Smooth muscle cell (in vitro differentiated cells): Measurements from ENCODE around the gene TUBAL3. TPM values are rescaled to one million over a fixed set of nuclear protein-coding genes. Genes with fewer than 3 reads are reported as not detected.

Source experiments
- DNase-seq: peaks from one replicate; lab custom pipeline; 2025; ENCODE audit not compliant: unreplicated experiment; lab: John Stamatoyannopoulos, UW
- H2AFZ ChIP-seq: fragments of 200-600 bp; sonication (generic); 2 replicates; pipeline ENCODE4 v1.6.0; 2016; ENCODE audit warnings: antibody characterized with exemption, low read depth, mild to moderate bottlenecking
- H3F3A ChIP-seq: fragments of 200-600 bp; sonication (generic); 2 replicates; pipeline ENCODE4 v1.6.0; 2017; ENCODE audit warnings: antibody characterized with exemption, low read depth
- H3K27ac ChIP-seq: fragments of 200-600 bp; sonication (generic); 2 replicates; pipeline ENCODE4 v1.5.1; 2016; ENCODE audit warnings: low read depth, mild to moderate bottlenecking
- H3K27me3 ChIP-seq: fragments of 200-600 bp; sonication (generic); 2 replicates; pipeline ENCODE4 v1.6.1; 2016; ENCODE audit warnings: low read depth, mild to moderate bottlenecking
- H3K36me3 ChIP-seq: fragments of 200-600 bp; sonication (generic); 2 replicates; pipeline ENCODE4 v1.5.1; 2016; ENCODE audit warnings: low read depth
- H3K4me1 ChIP-seq: fragments of 200-600 bp; sonication (generic); 2 replicates; pipeline ENCODE4 v1.5.1; 2016; ENCODE audit warnings: low read depth
- H3K4me2 ChIP-seq: fragments of 200-600 bp; sonication (generic); 2 replicates; pipeline ENCODE4 v1.6.0; 2016; ENCODE audit warnings: mild to moderate bottlenecking
- H3K4me3 ChIP-seq: fragments of 200-600 bp; sonication (generic); 2 replicates; pipeline ENCODE4 v1.5.1; 2016; ENCODE audit warnings: mild to moderate bottlenecking
- H3K79me2 ChIP-seq: fragments of 200-600 bp; sonication (generic); 2 replicates; pipeline ENCODE4 v1.6.0; 2016; ENCODE audit warnings: low read depth, mild to moderate bottlenecking
- H3K9ac ChIP-seq: fragments of 200-600 bp; sonication (generic); 2 replicates; pipeline ENCODE4 v1.6.0; 2016; ENCODE audit warnings: low read depth
- H3K9me3 ChIP-seq: fragments of 200-600 bp; sonication (generic); replicated peaks from 2 replicates; pipeline ENCODE4 v1.5.1; 2016; ENCODE audit warnings: low read depth
- H4K20me1 ChIP-seq: fragments of 200-600 bp; sonication (generic); 2 replicates; pipeline ENCODE4 v1.6.0; 2016; ENCODE audit warnings: low read depth
- WGBS: methylation state at CpG from one replicate; pipeline ENCODE4 v1.1.7; 2016; ENCODE audit warnings: low lambda C conversion rate; 5-methylcytosine and 5-hydroxymethylcytosine counted together
- polyA plus RNA-seq: library from polyadenylated mRNA; unstranded; fragments of >200 nt; fragmentation: Nextera tagmentation; extraction: Ambion mirVana; gene quantifications from 2 replicates; pipeline ENCODE4 v1.2.1, GENCODE V29; 2016
- total RNA-seq: library from RNA; depleted of rRNA; stranded (reverse); fragments of >200 nt; gene quantifications from 2 replicates; pipeline ENCODE4 v1.2.3, GENCODE V29; 2014
- TF ChIP-seq, protein P1 (sequence below): fragments of 200-600 bp; sonication (generic); IDR thresholded peaks from 2 replicates; pipeline ENCODE4 v1.5.1; 2017; ENCODE audit warnings: borderline replicate concordance, mild to moderate bottlenecking, antibody characterized with exemption; ENCODE audit not compliant: insufficient read depth, poor library complexity, severe bottlenecking

The TUBAL3 gene
- total and polyA plus RNA-seq, 2 experiments from 2014 or later = not detected

DNA sequence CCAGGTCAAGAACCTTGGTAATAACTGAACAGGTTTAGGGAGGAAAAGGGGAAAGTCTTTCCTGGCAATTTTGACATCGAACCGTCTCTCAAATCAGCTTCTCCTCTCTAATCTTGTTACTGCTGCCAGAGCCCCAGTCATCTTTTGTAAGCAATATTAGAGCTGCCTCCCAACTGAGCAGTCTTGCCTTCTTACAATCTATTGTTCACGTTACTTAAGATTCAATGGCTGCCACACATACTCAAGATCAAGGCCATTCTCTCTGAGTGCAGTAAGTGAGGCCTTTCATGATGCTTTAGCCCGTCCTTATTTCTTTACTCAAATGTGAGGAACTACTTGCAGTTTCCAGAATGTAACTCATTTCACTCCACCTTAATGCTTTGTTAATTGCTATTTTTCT is 20.1 kb upstream of the TUBAL3 start:
- H3K9ac ChIP-seq = no peak overlapping the region
- no peaks in the 10 kb centered on the region for H3K36me3 ChIP-seq
- no peak overlapping the region for H3K4me2 ChIP-seq
- peaks cover 71% of the 10 kb centered on the region for H3K79me2 ChIP-seq
- 71% methylated on average over 4 of the region's 4 CpGs for WGBS
- TF ChIP-seq, protein P1, sequence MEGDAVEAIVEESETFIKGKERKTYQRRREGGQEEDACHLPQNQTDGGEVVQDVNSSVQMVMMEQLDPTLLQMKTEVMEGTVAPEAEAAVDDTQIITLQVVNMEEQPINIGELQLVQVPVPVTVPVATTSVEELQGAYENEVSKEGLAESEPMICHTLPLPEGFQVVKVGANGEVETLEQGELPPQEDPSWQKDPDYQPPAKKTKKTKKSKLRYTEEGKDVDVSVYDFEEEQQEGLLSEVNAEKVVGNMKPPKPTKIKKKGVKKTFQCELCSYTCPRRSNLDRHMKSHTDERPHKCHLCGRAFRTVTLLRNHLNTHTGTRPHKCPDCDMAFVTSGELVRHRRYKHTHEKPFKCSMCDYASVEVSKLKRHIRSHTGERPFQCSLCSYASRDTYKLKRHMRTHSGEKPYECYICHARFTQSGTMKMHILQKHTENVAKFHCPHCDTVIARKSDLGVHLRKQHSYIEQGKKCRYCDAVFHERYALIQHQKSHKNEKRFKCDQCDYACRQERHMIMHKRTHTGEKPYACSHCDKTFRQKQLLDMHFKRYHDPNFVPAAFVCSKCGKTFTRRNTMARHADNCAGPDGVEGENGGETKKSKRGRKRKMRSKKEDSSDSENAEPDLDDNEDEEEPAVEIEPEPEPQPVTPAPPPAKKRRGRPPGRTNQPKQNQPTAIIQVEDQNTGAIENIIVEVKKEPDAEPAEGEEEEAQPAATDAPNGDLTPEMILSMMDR = no peak
- no peaks in the 10 kb centered on the region for H3K9me3 ChIP-seq
- no peaks in the 10 kb centered on the region for H3K27me3 ChIP-seq
- H4K20me1 ChIP-seq = no peaks in the 10 kb centered on the region
- DNase-seq = no peak
- H3K27ac ChIP-seq = no peak overlapping the region
- no peak overlapping the region for H3K4me3 ChIP-seq
- peaks cover 7% of the 10 kb centered on the region for H3K4me1 ChIP-seq
- no peak overlapping the region for H2AFZ ChIP-seq
- no peaks in the 10 kb centered on the region for H3F3A ChIP-seq

- TF ChIP-seq, protein P1 = no peak
- H3F3A ChIP-seq = no peaks in the 10 kb centered on the region
- no peak overlapping the region for H3K4me3 ChIP-seq
- no peaks in the 10 kb centered on the region for H3K36me3 ChIP-seq
- 48% methylated on average over 2 of the region's 2 CpGs for WGBS
- no peaks in the 10 kb centered on the region for H4K20me1 ChIP-seq
- no peak for DNase-seq
- H3K9me3 ChIP-seq = peaks cover 3% of the 10 kb centered on the region
- H3K9ac ChIP-seq = no peak overlapping the region
- H3K79me2 ChIP-seq = peaks cover 80% of the 10 kb centered on the region
- no peak overlapping the region for H2AFZ ChIP-seq
- H3K4me1 ChIP-seq = peaks cover 7% of the 10 kb centered on the region
- no peak overlapping the region for H3K4me2 ChIP-seq
- H3K27me3 ChIP-seq = no peaks in the 10 kb centered on the region
- no peak overlapping the region for H3K27ac ChIP-seq
Measured at GRCh38 chr10:5423771-5424170, 19.1 kb upstream of the TUBAL3 start.

DNA sequence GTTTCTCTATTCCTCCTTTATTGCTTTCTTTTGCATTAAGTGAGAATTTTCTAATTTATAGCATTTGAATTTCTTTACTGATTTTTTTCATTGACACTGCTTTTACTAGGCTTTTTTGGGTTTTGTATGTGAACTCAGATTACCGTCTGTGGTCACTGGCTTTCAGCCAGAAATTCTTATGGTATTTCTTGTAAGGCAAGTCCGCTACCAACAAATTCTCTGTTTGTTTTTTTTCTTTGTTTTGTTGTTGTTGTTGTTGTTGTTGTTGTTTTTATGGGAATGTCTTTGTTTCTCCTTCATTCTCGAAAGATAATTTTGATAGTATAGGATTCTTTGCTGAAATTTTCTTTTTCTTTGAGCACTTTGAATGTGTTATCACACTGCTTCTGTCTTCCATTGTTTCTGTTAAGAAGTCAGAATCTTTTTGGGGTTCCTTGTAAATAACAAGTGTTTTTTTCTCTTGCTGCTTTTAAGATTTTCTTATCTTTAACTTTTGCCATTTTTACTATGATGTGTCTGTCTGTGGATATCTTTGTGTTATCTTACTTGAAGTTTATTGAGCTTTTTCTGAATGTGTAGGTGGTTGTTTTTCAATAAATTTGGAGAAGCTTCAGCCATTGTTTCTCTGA is 15.0 kb upstream of the TUBAL3 start:
- Histone ChIP-seq H3K4me2 (peak overlapping the region; percentile 1), H2AFZ (no peak overlapping the region), H3K36me3 (no peaks in the 10 kb centered on the region), H3K27me3 (no peaks in the 10 kb centered on the region), H3K27ac (no peak overlapping the region), H3K4me1 (peaks cover 5% of the 10 kb centered on the region), H3K4me3 (no peak overlapping the region), H4K20me1 (no peaks in the 10 kb centered on the region), H3K9ac (no peak overlapping the region), H3K79me2 (peaks cover 94% of the 10 kb centered on the region), H3K9me3 (peaks cover 10% of the 10 kb centered on the region), H3F3A (no peaks in the 10 kb centered on the region)
- WGBS = 67% methylated on average over 3 of the region's 3 CpGs
- no peak for DNase-seq
- TF ChIP-seq, protein P1 = no peak

- Histone ChIP-seq H2AFZ (no peak overlapping the region), H3K4me1 (peaks cover 3% of the 10 kb centered on the region), H3K4me3 (no peak overlapping the region), H3K27ac (no peak overlapping the region), H3K9ac (no peak overlapping the region), H3F3A (no peaks in the 10 kb centered on the region), H3K9me3 (peaks cover 10% of the 10 kb centered on the region), H3K36me3 (no peaks in the 10 kb centered on the region), H3K27me3 (no peaks in the 10 kb centered on the region), H3K4me2 (no peak overlapping the region), H4K20me1 (no peaks in the 10 kb centered on the region), H3K79me2 (peaks cover 95% of the 10 kb centered on the region)
- no peak for DNase-seq
- TF ChIP-seq, protein P1 = no peak
Measured at GRCh38 chr10:5418584-5418983, 14.0 kb upstream of the TUBAL3 start.
